Measurements from ENCODE around the gene AKR1C3. TPM values are rescaled to one million over a fixed set of nuclear protein-coding genes. Genes with fewer than 3 reads are reported as not detected.

The AKR1C3 gene
- total RNA-seq, 1 donor from 2014 or later: 0.89 TPM

DNA sequence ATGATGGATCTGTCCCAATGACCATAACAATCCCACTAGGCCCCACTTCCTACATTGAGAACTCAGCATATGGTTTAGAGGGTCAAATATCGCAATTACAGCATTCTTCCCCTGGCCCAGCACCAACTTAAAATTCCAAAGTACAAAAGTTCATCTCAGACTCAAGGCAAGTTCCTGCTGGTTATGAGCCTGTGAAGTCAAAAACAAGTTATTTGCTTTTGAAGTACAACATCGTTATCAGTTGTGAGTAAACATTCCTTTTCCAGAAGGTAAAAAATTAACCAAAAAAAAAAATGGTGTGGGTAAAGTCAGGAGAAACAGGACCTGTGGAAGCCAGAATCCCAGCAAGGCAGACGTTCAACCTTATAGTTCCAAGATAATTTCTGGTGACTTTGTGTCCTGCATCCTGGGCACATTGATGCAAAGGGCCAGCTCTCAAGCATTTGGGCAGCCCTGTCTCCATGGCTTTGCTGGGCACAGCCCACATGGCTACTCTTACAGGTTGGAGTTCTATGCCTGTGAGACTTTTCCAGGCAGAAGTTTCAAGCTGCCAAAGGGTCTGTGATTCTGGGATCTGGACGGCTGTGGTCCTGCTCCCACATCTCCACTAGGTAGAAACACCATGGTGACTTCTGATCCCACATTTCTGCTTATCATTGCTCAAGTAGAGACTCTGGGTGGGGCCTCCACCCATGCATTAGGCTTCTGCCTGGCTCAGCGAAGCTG is 53.2 kb downstream of the AKR1C3 start:
- no peaks in the 10 kb centered on the region for H3K27me3 Mint-ChIP-seq (ENCODE audit: unreplicated experiment)
- H3K4me3 Mint-ChIP-seq (ENCODE audit: unreplicated experiment): no peak overlapping the region
- DNase-seq (ENCODE audit: extremely low spot score, unreplicated experiment): no peak
- TF ChIP-seq, protein P1, sequence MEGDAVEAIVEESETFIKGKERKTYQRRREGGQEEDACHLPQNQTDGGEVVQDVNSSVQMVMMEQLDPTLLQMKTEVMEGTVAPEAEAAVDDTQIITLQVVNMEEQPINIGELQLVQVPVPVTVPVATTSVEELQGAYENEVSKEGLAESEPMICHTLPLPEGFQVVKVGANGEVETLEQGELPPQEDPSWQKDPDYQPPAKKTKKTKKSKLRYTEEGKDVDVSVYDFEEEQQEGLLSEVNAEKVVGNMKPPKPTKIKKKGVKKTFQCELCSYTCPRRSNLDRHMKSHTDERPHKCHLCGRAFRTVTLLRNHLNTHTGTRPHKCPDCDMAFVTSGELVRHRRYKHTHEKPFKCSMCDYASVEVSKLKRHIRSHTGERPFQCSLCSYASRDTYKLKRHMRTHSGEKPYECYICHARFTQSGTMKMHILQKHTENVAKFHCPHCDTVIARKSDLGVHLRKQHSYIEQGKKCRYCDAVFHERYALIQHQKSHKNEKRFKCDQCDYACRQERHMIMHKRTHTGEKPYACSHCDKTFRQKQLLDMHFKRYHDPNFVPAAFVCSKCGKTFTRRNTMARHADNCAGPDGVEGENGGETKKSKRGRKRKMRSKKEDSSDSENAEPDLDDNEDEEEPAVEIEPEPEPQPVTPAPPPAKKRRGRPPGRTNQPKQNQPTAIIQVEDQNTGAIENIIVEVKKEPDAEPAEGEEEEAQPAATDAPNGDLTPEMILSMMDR (IDR thresholded peaks at IDR 0.05): no peak
- no peaks in the 10 kb centered on the region for H3K36me3 Mint-ChIP-seq (ENCODE audit: unreplicated experiment)
- H3K4me1 Mint-ChIP-seq (ENCODE audit: unreplicated experiment): no peaks in the 10 kb centered on the region
- H3K27ac Mint-ChIP-seq (ENCODE audit: unreplicated experiment): no peak overlapping the region
- H3K9me3 Mint-ChIP-seq (ENCODE audit: unreplicated experiment): peaks cover 20% of the 10 kb centered on the region

DNA sequence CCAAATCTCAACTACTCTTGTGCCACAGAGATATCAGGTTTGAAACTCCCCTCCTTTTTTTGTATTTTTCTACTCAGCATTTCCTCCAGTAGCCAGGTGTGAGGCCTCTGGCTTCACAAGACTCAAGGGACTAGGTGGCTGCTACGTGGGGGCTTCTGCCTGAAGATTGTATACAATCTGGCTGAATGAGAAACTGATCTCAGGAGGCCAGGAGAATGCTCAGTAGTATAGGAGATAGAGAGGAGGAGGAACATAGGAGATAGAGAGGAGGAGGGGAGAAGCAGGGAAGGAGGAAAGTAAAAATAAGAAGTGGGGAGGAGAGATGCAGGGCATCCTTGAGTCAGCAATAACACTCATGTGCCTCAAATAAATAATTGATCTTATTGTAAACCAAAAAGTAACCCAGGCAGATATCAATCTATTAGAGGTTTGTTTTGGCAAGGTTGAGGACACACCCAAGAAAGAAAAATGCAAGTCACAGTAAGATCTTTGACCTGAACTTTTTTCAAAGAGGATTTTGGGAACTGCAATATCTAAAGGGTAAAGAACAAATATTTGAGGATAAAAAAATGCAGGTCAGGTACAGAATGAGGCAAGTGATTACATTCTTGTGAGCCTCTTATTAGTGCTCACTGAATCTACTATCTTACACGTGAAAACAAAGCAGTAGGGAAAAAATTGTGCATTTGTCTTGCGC is 53.9 kb downstream of the AKR1C3 start:
- Mint-ChIP-seq H3K27me3 (ENCODE audit: unreplicated experiment) (no peaks in the 10 kb centered on the region), H3K36me3 (ENCODE audit: unreplicated experiment) (no peaks in the 10 kb centered on the region), H3K9me3 (ENCODE audit: unreplicated experiment) (peaks cover 17% of the 10 kb centered on the region), H3K4me3 (ENCODE audit: unreplicated experiment) (no peak overlapping the region), H3K4me1 (ENCODE audit: unreplicated experiment) (no peaks in the 10 kb centered on the region), H3K27ac (ENCODE audit: unreplicated experiment) (no peak overlapping the region)
- TF ChIP-seq, protein P1 (IDR thresholded peaks at IDR 0.05): no peak
- DNase-seq (ENCODE audit: extremely low spot score, unreplicated experiment): no peak

DNA sequence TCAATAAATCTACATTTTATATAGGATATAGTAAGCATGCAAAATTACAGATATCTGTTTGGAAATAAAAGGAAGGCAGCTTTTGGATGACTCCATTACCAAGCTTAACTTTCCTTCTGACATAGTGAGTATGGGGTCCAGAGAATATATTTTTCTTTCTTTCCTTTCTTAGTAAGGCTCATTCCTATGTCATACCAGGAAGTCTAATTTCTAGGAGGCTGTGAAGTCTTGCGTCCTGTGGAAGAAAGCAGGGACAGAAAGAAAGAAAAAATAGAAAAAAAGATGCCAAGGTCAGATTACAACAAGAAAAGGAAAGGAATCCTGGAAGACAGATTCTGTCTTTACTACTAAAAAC is 54.4 kb downstream of the AKR1C3 start:
- no peak for DNase-seq (ENCODE audit: extremely low spot score, unreplicated experiment)
- no peaks in the 10 kb centered on the region for H3K36me3 Mint-ChIP-seq (ENCODE audit: unreplicated experiment)
- H3K27ac Mint-ChIP-seq (ENCODE audit: unreplicated experiment): no peak overlapping the region
- no peak overlapping the region for H3K4me3 Mint-ChIP-seq (ENCODE audit: unreplicated experiment)
- H3K4me1 Mint-ChIP-seq (ENCODE audit: unreplicated experiment): no peaks in the 10 kb centered on the region
- no peaks in the 10 kb centered on the region for H3K27me3 Mint-ChIP-seq (ENCODE audit: unreplicated experiment)
- TF ChIP-seq, protein P1 (IDR thresholded peaks at IDR 0.05): no peak
- peaks cover 15% of the 10 kb centered on the region for H3K9me3 Mint-ChIP-seq (ENCODE audit: unreplicated experiment)

DNA sequence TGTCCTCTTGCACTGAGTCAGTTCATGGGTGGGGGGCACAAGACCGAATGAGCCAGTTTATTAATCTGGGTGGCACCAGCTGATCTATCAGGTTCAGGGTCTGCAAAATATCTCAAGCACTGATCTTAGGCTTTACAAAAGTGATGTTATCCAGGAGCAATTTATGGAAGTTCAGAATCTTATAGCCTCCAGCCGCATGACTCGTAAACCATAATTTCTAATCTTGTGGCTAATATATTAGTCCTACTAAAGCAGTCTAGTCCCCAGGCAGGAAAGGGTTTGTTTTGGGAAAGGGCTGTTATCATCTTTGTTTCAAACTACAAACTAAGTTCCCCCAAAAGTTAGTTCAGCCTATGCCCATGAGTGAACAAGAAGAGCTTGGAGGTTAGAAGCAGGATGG is 56.9 kb downstream of the AKR1C3 start:
- TF ChIP-seq, protein P1 (IDR thresholded peaks at IDR 0.05): no peak
- no peaks in the 10 kb centered on the region for H3K4me1 Mint-ChIP-seq (ENCODE audit: unreplicated experiment)
- no peak for DNase-seq (ENCODE audit: extremely low spot score, unreplicated experiment)
- no peak overlapping the region for H3K27ac Mint-ChIP-seq (ENCODE audit: unreplicated experiment)
- H3K36me3 Mint-ChIP-seq (ENCODE audit: unreplicated experiment): no peaks in the 10 kb centered on the region
- peaks cover 15% of the 10 kb centered on the region for H3K9me3 Mint-ChIP-seq (ENCODE audit: unreplicated experiment)
- no peaks in the 10 kb centered on the region for H3K27me3 Mint-ChIP-seq (ENCODE audit: unreplicated experiment)
- H3K4me3 Mint-ChIP-seq (ENCODE audit: unreplicated experiment): no peak overlapping the region

DNA sequence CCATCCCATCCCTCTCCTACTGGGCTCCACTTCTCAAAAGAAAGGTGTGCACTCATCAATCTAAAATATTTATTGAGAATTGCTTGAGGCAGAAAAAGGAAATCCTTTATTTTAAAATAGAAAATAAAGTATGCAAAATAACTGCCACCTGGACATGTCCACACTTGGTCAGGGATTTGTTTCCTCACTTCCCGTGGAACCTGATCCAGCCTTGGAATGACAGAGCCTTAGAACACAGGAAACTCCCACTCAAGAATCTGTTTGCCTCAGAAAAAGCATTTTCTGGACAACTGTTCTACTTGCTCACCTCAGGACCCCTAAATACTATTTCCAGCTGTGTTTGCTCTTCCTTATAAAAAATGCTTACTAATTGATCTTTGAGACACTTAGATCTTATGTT is 61.7 kb downstream of the AKR1C3 start:
- Mint-ChIP-seq H3K4me1 (ENCODE audit: unreplicated experiment) (no peaks in the 10 kb centered on the region), H3K27me3 (ENCODE audit: unreplicated experiment) (no peaks in the 10 kb centered on the region), H3K27ac (ENCODE audit: unreplicated experiment) (no peak overlapping the region), H3K9me3 (ENCODE audit: unreplicated experiment) (peaks cover 14% of the 10 kb centered on the region), H3K4me3 (ENCODE audit: unreplicated experiment) (no peak overlapping the region), H3K36me3 (ENCODE audit: unreplicated experiment) (no peaks in the 10 kb centered on the region)
- no peak for DNase-seq (ENCODE audit: extremely low spot score, unreplicated experiment)
- TF ChIP-seq, protein P1 (IDR thresholded peaks at IDR 0.05): no peak

Measured in osteocyte (in vitro differentiated cells).